H9 (cell line): ENCODE measurements around the gene CGB5. TPM values are rescaled to one million over a fixed set of nuclear protein-coding genes. Genes with fewer than 3 reads are reported as not detected.

Source experiments
- DNase-seq: peaks from one replicate; pipeline ENCODE4 v3.0.0-alpha.2; 2017
- H2AFZ ChIP-seq: one replicate; pipeline ENCODE4 v1.6.1; 2013; ENCODE audit warnings: mild to moderate bottlenecking, low read length, control low read depth, moderate library complexity
- H2AK5ac ChIP-seq: 2 replicates; pipeline ENCODE4 v1.6.1; 2013; ENCODE audit warnings: low read length, control low read depth, mixed read lengths; ENCODE audit not compliant: insufficient read length
- H2BK120ac ChIP-seq: one replicate; pipeline ENCODE4 v1.6.1; 2013; ENCODE audit warnings: low read depth, mild to moderate bottlenecking, low read length, control low read depth, inconsistent platforms; ENCODE audit not compliant: poor library complexity, severe bottlenecking
- H2BK12ac ChIP-seq: 2 replicates; pipeline ENCODE4 v1.6.1; 2013; ENCODE audit warnings: low read length, control low read depth, mixed read lengths, low read depth; ENCODE audit not compliant: insufficient read length
- H2BK15ac ChIP-seq: 2 replicates; pipeline ENCODE4 v1.6.1; 2013; ENCODE audit warnings: low read depth, low read length, control low read depth
- H2BK20ac ChIP-seq: one replicate; pipeline ENCODE4 v1.6.1; 2013; ENCODE audit warnings: low read depth, mild to moderate bottlenecking, low read length, control low read depth, inconsistent platforms; ENCODE audit not compliant: poor library complexity, severe bottlenecking
- H2BK5ac ChIP-seq: 2 replicates; pipeline ENCODE4 v1.6.1; 2013; ENCODE audit warnings: low read length, control low read depth, mixed read lengths; ENCODE audit not compliant: insufficient read length
- H3K14ac ChIP-seq: 2 replicates; pipeline ENCODE4 v1.6.1; 2013; ENCODE audit warnings: low read length, control low read depth; ENCODE audit not compliant: insufficient read depth
- H3K18ac ChIP-seq: 2 replicates; pipeline ENCODE4 v1.6.1; 2013; ENCODE audit warnings: low read depth, mild to moderate bottlenecking, mixed read lengths, low read length, control low read depth; ENCODE audit not compliant: insufficient read length
- H3K23ac ChIP-seq: 2 replicates; pipeline ENCODE4 v1.6.1; 2013; ENCODE audit warnings: low read length, control low read depth, mixed read lengths, low read depth; ENCODE audit not compliant: insufficient read length
- H3K23me2 ChIP-seq: 2 replicates; pipeline ENCODE4 v1.6.1; 2013; ENCODE audit warnings: low read depth, mild to moderate bottlenecking, mixed read lengths, low read length, control low read depth; ENCODE audit not compliant: insufficient read length, poor library complexity, severe bottlenecking
- H3K27ac ChIP-seq: 2 replicates; pipeline ENCODE4 v1.5.1; 2013; ENCODE audit warnings: low read length, control low read depth, mixed read lengths, low read depth; ENCODE audit not compliant: insufficient read length
- H3K27me3 ChIP-seq: 2 replicates; pipeline ENCODE4 v1.6.1; 2013; ENCODE audit warnings: low read length, control low read depth, inconsistent platforms; ENCODE audit not compliant: insufficient read depth
- H3K4ac ChIP-seq: 2 replicates; pipeline ENCODE4 v1.6.1; 2013; ENCODE audit warnings: low read depth, mild to moderate bottlenecking, control low read depth, inconsistent platforms, low read length, moderate library complexity
- H3K4me1 ChIP-seq: 2 replicates; pipeline ENCODE4 v1.6.1; 2013; ENCODE audit warnings: low read length, control low read depth, inconsistent platforms; ENCODE audit not compliant: insufficient read depth
- H3K4me2 ChIP-seq: 2 replicates; pipeline ENCODE4 v1.6.1; 2013; ENCODE audit warnings: low read length, control low read depth, mixed read lengths; ENCODE audit not compliant: insufficient read length, insufficient read depth
- H3K56ac ChIP-seq: 2 replicates; pipeline ENCODE4 v1.6.1; 2013; ENCODE audit warnings: low read depth, mild to moderate bottlenecking, mixed read lengths, low read length, control low read depth; ENCODE audit not compliant: insufficient read length
- H3K79me1 ChIP-seq: 2 replicates; pipeline ENCODE4 v1.6.1; 2013; ENCODE audit warnings: low read depth, mild to moderate bottlenecking, moderate library complexity, low read length, control low read depth, inconsistent platforms; ENCODE audit not compliant: insufficient read depth, poor library complexity, severe bottlenecking
- H3K79me2 ChIP-seq: 2 replicates; pipeline ENCODE4 v1.6.1; 2013; ENCODE audit warnings: low read length, control low read depth, inconsistent platforms; ENCODE audit not compliant: insufficient read depth
- H3K9ac ChIP-seq: 2 replicates; pipeline ENCODE4 v1.6.1; 2013; ENCODE audit warnings: low read length, control low read depth, mixed read lengths; ENCODE audit not compliant: insufficient read length; ENCODE audit errors: extremely low read depth
- H3K9me3 ChIP-seq: one replicate; pipeline ENCODE4 v1.6.1; 2013; ENCODE audit warnings: low read depth, low read length, inconsistent platforms; ENCODE audit not compliant: control insufficient read depth
- H3T11ph ChIP-seq: one replicate; pipeline ENCODE4 v1.6.1; 2013; ENCODE audit warnings: mild to moderate bottlenecking, low read length, control low read depth, inconsistent platforms
- H4K20me1 ChIP-seq: one replicate; pipeline ENCODE4 v1.6.1; 2013; ENCODE audit not compliant: control insufficient read depth, insufficient read length, insufficient read depth
- H4K5ac ChIP-seq: 2 replicates; pipeline ENCODE4 v1.6.1; 2013; ENCODE audit warnings: low read depth, mild to moderate bottlenecking, mixed read lengths, low read length, control low read depth; ENCODE audit not compliant: insufficient read length
- H4K8ac ChIP-seq: replicated peaks from 2 replicates; pipeline ENCODE4 v1.6.1; 2013; ENCODE audit warnings: low read length, control low read depth, mixed read lengths, low read depth; ENCODE audit not compliant: insufficient read length
- H4K91ac ChIP-seq: 2 replicates; pipeline ENCODE4 v1.6.1; 2013; ENCODE audit warnings: low read depth, mild to moderate bottlenecking, moderate library complexity, mixed read lengths, low read length, control low read depth; ENCODE audit not compliant: insufficient read length
- H3K27ac Mint-ChIP-seq, 3 experiments: 2 replicates in 2 of 3; 3 replicates in 1 of 3; pipeline ENCODE4 v1.8.0; 2020 to 2021; ENCODE audit warnings: mixed read lengths in 3 of 3, mild to moderate bottlenecking in 1 of 3, moderate library complexity in 1 of 3
- H3K27me3 Mint-ChIP-seq: 2 replicates; pipeline ENCODE4 v1.8.0; 2021; ENCODE audit warnings: low read depth, mild to moderate bottlenecking, moderate library complexity, mixed read lengths
- H3K36me3 Mint-ChIP-seq, 3 experiments: 2 replicates in 2 of 3; 3 replicates in 1 of 3; pipeline ENCODE4 v1.8.0; 2020 to 2021; ENCODE audit warnings: low read depth in 3 of 3, mixed read lengths in 3 of 3; ENCODE audit not compliant: insufficient read depth in 1 of 3
- H3K4me1 Mint-ChIP-seq, 2 experiments: 2 replicates each; pipeline ENCODE4 v1.8.0; 2020; ENCODE audit warnings: mixed read lengths in 2 of 2
- H3K4me3 Mint-ChIP-seq, 2 experiments: 2 replicates in 1 of 2; 3 replicates in 1 of 2; pipeline ENCODE4 v1.8.0; 2020 to 2021; ENCODE audit warnings: mild to moderate bottlenecking in 2 of 2, mixed read lengths in 2 of 2, moderate library complexity in 1 of 2
- H3K9me3 Mint-ChIP-seq, 2 experiments: 2 replicates in 1 of 2; 3 replicates in 1 of 2; pipeline ENCODE4 v1.8.0; 2020; ENCODE audit warnings: mild to moderate bottlenecking in 2 of 2, mixed read lengths in 2 of 2, moderate library complexity in 1 of 2
- WGBS: extraction: QIAGEN DNeasy Blood & Tissue Kit; methylation state at CpG from one replicate; pipeline ENCODE4 v1.1.7; 2013; ENCODE audit warnings: missing lambda C conversion rate, low lambda C conversion rate, mixed read lengths; ENCODE audit not compliant: insufficient read length; ENCODE audit errors: extremely low coverage; 5-methylcytosine and 5-hydroxymethylcytosine counted together
- total RNA-seq: library from RNA; stranded (reverse); gene quantifications from 2 replicates; pipeline ENCODE4 v1.2.1, GENCODE V29; 2021
- TF ChIP-seq, protein P1 (sequence below): fragments of 200-600 bp; sonication (generic); conservative IDR thresholded peaks from 3 replicates; pipeline ENCODE4 v1.8.0; 2021; ENCODE audit warnings: antibody characterized with exemption, mild to moderate bottlenecking

The CGB5 gene
- total RNA-seq, 1 experiment from 2014 or later: not detected

DNA sequence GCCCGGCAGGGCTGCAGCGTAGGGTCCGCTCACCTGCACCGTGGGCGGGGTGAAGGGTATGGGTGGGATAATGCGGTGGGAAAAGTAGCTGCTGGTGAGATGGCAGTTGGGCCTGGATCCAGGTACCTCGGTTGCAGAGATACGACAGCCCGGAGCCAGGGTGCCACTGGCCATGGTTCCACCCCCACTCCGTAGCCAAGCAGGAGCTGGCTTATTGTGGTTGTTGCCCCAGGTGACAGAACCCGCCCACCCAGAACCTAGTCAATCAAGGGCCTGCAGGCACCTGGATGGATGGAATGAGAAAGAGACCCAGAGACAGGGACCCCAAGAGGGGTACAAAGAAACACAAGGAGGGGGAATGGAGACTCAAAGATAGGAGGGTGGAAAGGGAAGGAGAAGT is 23.3 kb upstream of the CGB5 start:
- no peak overlapping the region for H3K14ac ChIP-seq
- H3K4ac ChIP-seq: no peak overlapping the region
- H3K27me3 ChIP-seq: no peaks in the 10 kb centered on the region; the same call in 1 of the 2 replicates
- no peak overlapping the region for H3K56ac ChIP-seq
- H3K27ac ChIP-seq: no peak overlapping the region
- no peak overlapping the region for H4K8ac ChIP-seq
- no CpG with 5 or more reads among the region's 11 CpGs for WGBS
- H4K91ac ChIP-seq: no peak overlapping the region
- peak overlapping the region; percentile 15 for H3K18ac ChIP-seq
- H3K23me2 ChIP-seq: peaks cover 8% of the 10 kb centered on the region
- TF ChIP-seq, protein P1, sequence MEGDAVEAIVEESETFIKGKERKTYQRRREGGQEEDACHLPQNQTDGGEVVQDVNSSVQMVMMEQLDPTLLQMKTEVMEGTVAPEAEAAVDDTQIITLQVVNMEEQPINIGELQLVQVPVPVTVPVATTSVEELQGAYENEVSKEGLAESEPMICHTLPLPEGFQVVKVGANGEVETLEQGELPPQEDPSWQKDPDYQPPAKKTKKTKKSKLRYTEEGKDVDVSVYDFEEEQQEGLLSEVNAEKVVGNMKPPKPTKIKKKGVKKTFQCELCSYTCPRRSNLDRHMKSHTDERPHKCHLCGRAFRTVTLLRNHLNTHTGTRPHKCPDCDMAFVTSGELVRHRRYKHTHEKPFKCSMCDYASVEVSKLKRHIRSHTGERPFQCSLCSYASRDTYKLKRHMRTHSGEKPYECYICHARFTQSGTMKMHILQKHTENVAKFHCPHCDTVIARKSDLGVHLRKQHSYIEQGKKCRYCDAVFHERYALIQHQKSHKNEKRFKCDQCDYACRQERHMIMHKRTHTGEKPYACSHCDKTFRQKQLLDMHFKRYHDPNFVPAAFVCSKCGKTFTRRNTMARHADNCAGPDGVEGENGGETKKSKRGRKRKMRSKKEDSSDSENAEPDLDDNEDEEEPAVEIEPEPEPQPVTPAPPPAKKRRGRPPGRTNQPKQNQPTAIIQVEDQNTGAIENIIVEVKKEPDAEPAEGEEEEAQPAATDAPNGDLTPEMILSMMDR: no peak
- H3K23ac ChIP-seq: no peak overlapping the region
- DNase-seq: peak; percentile 77
- peaks cover 44% of the 10 kb centered on the region for H3K27me3 Mint-ChIP-seq
- peak overlapping the region in 1 of 2 experiments; percentile 68; a peak in 2 of 5 replicates for H3K4me3 Mint-ChIP-seq
- no peak overlapping the region for H2AK5ac ChIP-seq
- H2BK15ac ChIP-seq: no peak overlapping the region
- no peak overlapping the region for H2BK5ac ChIP-seq
- no peak overlapping the region for H2BK20ac ChIP-seq
- H3K9me3 Mint-ChIP-seq: peaks cover 0 to 1% of the 10 kb centered on the region in 2 experiments; a peak in 2 of 5 replicates
- no peaks in the 10 kb centered on the region for H3K79me1 ChIP-seq
- H3K36me3 Mint-ChIP-seq: peaks cover 6 to 12% (median 12%) of the 10 kb centered on the region in 3 experiments; a peak in 6 of 7 replicates
- H4K5ac ChIP-seq: no peak overlapping the region
- H2AFZ ChIP-seq: no peak overlapping the region
- peaks cover 15 to 36% of the 10 kb centered on the region in 2 experiments for H3K4me1 Mint-ChIP-seq
- H4K20me1 ChIP-seq: no peaks in the 10 kb centered on the region
- H2BK12ac ChIP-seq: no peak overlapping the region
- H2BK120ac ChIP-seq: no peak overlapping the region
- no peaks in the 10 kb centered on the region for H3K79me2 ChIP-seq
- no peak overlapping the region for H3K27ac Mint-ChIP-seq
- peaks cover 4% of the 10 kb centered on the region; the same call in 1 of the 2 replicates for H3K4me1 ChIP-seq
- H3K9ac ChIP-seq: no peak overlapping the region
- H3K9me3 ChIP-seq: no peaks in the 10 kb centered on the region
- peak overlapping the region; percentile 9 for H3K4me2 ChIP-seq
- H3T11ph ChIP-seq: no peak overlapping the region
